Measurements from ENCODE around the gene FCHO2. TPM values are rescaled to one million over a fixed set of nuclear protein-coding genes. Genes with fewer than 3 reads are reported as not detected.

The FCHO2 gene
- total and polyA plus RNA-seq, 2 of the 8 experiments (the other 6 are each of a cell fraction or from before 2014, with no cell fraction given) = 4.3 to 15.7 TPM

- no peak for TF ChIP-seq ATF2 (IDR thresholded peaks at IDR 0.05; ENCODE audit: low read length)
- TF ChIP-seq RFX5 (IDR thresholded peaks at IDR 0.05; ENCODE audit: borderline replicate concordance, low read depth, low read length) = no peak
- no peak for TF ChIP-seq MAFK (IDR thresholded peaks at IDR 0.05; ENCODE audit: low read depth, low read length)
- TF ChIP-seq BACH1 (IDR thresholded peaks at IDR 0.05; ENCODE audit: low read length) = no peak
- no peak for TF ChIP-seq HDAC6 (IDR thresholded peaks at IDR 0.05; ENCODE audit: low read depth, low read length)
- TF ChIP-seq SRF (IDR thresholded peaks at IDR 0.05; ENCODE audit: low read depth, low read length) = no peak
- TF ChIP-seq HDAC2 (IDR thresholded peaks at IDR 0.05; ENCODE audit: borderline replicate concordance in 1 of 2, low read depth in 2 of 2, low read length in 2 of 2) = no peak
- no peak for TF ChIP-seq YY1 (IDR thresholded peaks at IDR 0.05; ENCODE audit: low read depth, low read length)
- TF ChIP-seq EP300 (IDR thresholded peaks at IDR 0.05; ENCODE audit: borderline replicate concordance in 1 of 2, low read depth in 2 of 2, low read length in 2 of 2) = no peak
- no peak for TF ChIP-seq TAF7 (optimal IDR thresholded peaks at IDR 0.05; ENCODE audit: borderline replicate concordance, low read depth, low read length)
Observed at GRCh38 chr5:73042993-73043392, 87.2 kb downstream of the FCHO2 start (continued).
